ENCODE results near the gene DSCAML1. TPM values are rescaled to one million over a fixed set of nuclear protein-coding genes. Genes with fewer than 3 reads are reported as not detected.

DSCAML1 gene
- total and polyA plus RNA-seq, 2 of the 8 experiments (the other 6 are each of a cell fraction or from before 2014, with no cell fraction given): 0.19 to 0.24 TPM

- TF ChIP-seq ATF2 (IDR thresholded peaks at IDR 0.05; ENCODE audit: low read length): no peak
Measured at GRCh38 chr11:117574551-117574950, 222.5 kb downstream of the DSCAML1 start (continued).

Data from H1 (cell line).